Liver (tissue), 3 donors: ENCODE data around the gene ACTL7B.
"Not testable (repeated sequence)": the region's sequence is repeated elsewhere in the genome, so short reads cannot be mapped to it uniquely, and the experiment has no call there.

Experiments
- ATF3 ChIP-seq: IDR thresholded peaks from 2 replicates; pipeline ENCODE4 v1.6.1; 2016; ENCODE audit warnings: antibody characterized with exemption
- CTCF ChIP-seq: fragments of 150-350 bp; IDR thresholded peaks from 2 replicates; pipeline ENCODE4 v1.5.1; 2017; ENCODE audit warnings: improper control_type of control experiment, low read depth, low read length; ENCODE audit not compliant: missing input control
- RAD21 ChIP-seq, 2 donors: IDR thresholded peaks; 2 replicates each; pipeline ENCODE4 v1.6.1; 2016; ENCODE audit warnings: antibody characterized with exemption in 2 of 2, mild to moderate bottlenecking in 2 of 2
- YY1 ChIP-seq: IDR thresholded peaks from 2 replicates; pipeline ENCODE4 v1.6.1; 2016; ENCODE audit warnings: antibody characterized with exemption, mild to moderate bottlenecking
- donor health status: healthy.
- donor health status: healthy.

- not testable (repeated sequence) for TF ChIP-seq CTCF; ATF3; RAD21 (IDR thresholded peaks at IDR 0.05); YY1
Observed at GRCh38 chr9:108848296-108848695, 7.5 kb downstream of the ACTL7B start.
